Measurements from ENCODE around the gene EMX1.
"Not testable (repeated sequence)": the region's sequence is repeated elsewhere in the genome, so short reads cannot be mapped to it uniquely, and the experiment has no call there.

EMX1 gene

GRCh38 chr2:72901426-72901825 is 15.9 kb upstream of the EMX1 start:
- no peak for DNase-seq

GRCh38 chr2:72907369-72907768 is 9.9 kb upstream of the EMX1 start:
- not testable (repeated sequence) for DNase-seq

GRCh38 chr2:72908741-72909140 is 8.6 kb upstream of the EMX1 start:
- no peak for DNase-seq

GRCh38 chr2:72911256-72911655 is 6.1 kb upstream of the EMX1 start:
- DNase-seq: no peak

- no peak for DNase-seq
Measured at GRCh38 chr2:72913486-72914205, 3.7 kb upstream of the EMX1 start.

GRCh38 chr2:72914206-72914559 is 3.1 kb upstream of the EMX1 start:
- no peak for DNase-seq

GRCh38 chr2:72914589-72915319 is 2.6 kb upstream of the EMX1 start:
- no peak for DNase-seq

GRCh38 chr2:72915320-72915906 is 1.9 kb upstream of the EMX1 start:
- DNase-seq: no peak

GRCh38 chr2:72915907-72916742 is 1.2 kb upstream of the EMX1 start:
- DNase-seq: peak; percentile 43 to 53

- DNase-seq: no peak
Measured at GRCh38 chr2:72916743-72917137, 579 bp upstream of the EMX1 start.

GRCh38 chr2:72917877-72918553 is 696 bp downstream of the EMX1 start:
- no peak for DNase-seq

GRCh38 chr2:72919414-72920317 is 2.3 kb downstream of the EMX1 start:
- DNase-seq: no peak

GRCh38 chr2:72920318-72921087 is 3.2 kb downstream of the EMX1 start:
- DNase-seq: peak; percentile 33 to 46

GRCh38 chr2:72921088-72921851 is 4.0 kb downstream of the EMX1 start:
- DNase-seq: no peak

GRCh38 chr2:72921853-72922252 is 4.5 kb downstream of the EMX1 start:
- no peak for DNase-seq

GRCh38 chr2:72923833-72924352 is 6.6 kb downstream of the EMX1 start:
- DNase-seq: no peak

GRCh38 chr2:72924353-72925240 is 7.3 kb downstream of the EMX1 start:
- peak in 1 of 2 experiments; percentile 14 for DNase-seq

GRCh38 chr2:72925328-72925943 is 8.1 kb downstream of the EMX1 start:
- no peak for DNase-seq

All from activated CD4-positive, alpha-beta T cell treated with anti-CD3 and anti-CD28 coated beads, Interleukin-2, amount 50 U/mL, for 48 hours (primary cell).